Caco-2 (cell line): ENCODE data around the gene CROCC. TPM values are rescaled to one million over a fixed set of nuclear protein-coding genes. Genes with fewer than 3 reads are reported as not detected.
A peak's percentile ranks its signal among the peaks of the same experiment; 100 is the strongest.
"Not testable (repeated sequence)": the region's sequence is repeated elsewhere in the genome, so short reads cannot be mapped to it uniquely, and the experiment has no call there.

Experiments
- BruUV-seq: library from RNA; stranded (reverse); fragments of 400-500 nt; replicated peaks from 2 replicates; lab custom pipeline; 2021; lab: Mats Ljungman, UMichigan
- CTCF ChIA-PET: fragments of 300-600 bp; sonication (Branson Sonifier 250); formaldehyde crosslinking; loops from one replicate; lab custom pipeline; 2022; ENCODE audit warnings: antibody characterized with exemption; lab: Charles Lee
- POLR2A ChIA-PET: fragments of 300-600 bp; sonication (Branson Sonifier 250); formaldehyde crosslinking; loops from one replicate; lab custom pipeline; 2022; ENCODE audit warnings: antibody characterized with exemption; lab: Charles Lee
- DNase-seq, 2 experiments: peaks; one replicate each; pipeline versions ENCODE4 v3.0.0 to v3.0.0-alpha.2; 2020 to 2022
- H3K27me3 ChIP-seq: replicated peaks from 2 replicates; pipeline ENCODE4 v1.6.0; 2011; ENCODE audit warnings: low read length; ENCODE audit not compliant: control insufficient read depth, insufficient read depth
- H3K36me3 ChIP-seq: 2 replicates; pipeline ENCODE4 v1.5.1; 2011; ENCODE audit warnings: low read length; ENCODE audit not compliant: control insufficient read depth, insufficient read depth
- H3K4me1 ChIP-seq: fragments of 250-450 bp; sonication (Bioruptor Pico); 2 replicates; pipeline ENCODE4 v1.5.1; 2020; ENCODE audit warnings: mild to moderate bottlenecking
- H3K4me3 ChIP-seq: 2 replicates; pipeline ENCODE4 v1.5.1; 2011; ENCODE audit warnings: low read depth, mild to moderate bottlenecking, control low read depth, low read length
- H3K9me3 ChIP-seq: fragments of 250-450 bp; sonication (Bioruptor Pico); 2 replicates; pipeline ENCODE4 v1.5.1; 2020; ENCODE audit warnings: mild to moderate bottlenecking, moderate library complexity
- H3K27ac Mint-ChIP-seq: one replicate; pipeline ENCODE4 v1.8.0; 2022; ENCODE audit warnings: mixed read lengths; ENCODE audit not compliant: unreplicated experiment
- H3K27me3 Mint-ChIP-seq: one replicate; pipeline ENCODE4 v1.8.0; 2022; ENCODE audit warnings: mixed read lengths; ENCODE audit not compliant: insufficient read depth, unreplicated experiment
- H3K36me3 Mint-ChIP-seq: one replicate; pipeline ENCODE4 v1.8.0; 2022; ENCODE audit warnings: mild to moderate bottlenecking, mixed read lengths; ENCODE audit not compliant: insufficient read depth, unreplicated experiment
- H3K4me1 Mint-ChIP-seq: one replicate; pipeline ENCODE4 v1.8.0; 2022; ENCODE audit warnings: low read depth, mixed read lengths; ENCODE audit not compliant: unreplicated experiment
- H3K4me3 Mint-ChIP-seq: one replicate; pipeline ENCODE4 v1.8.0; 2022; ENCODE audit warnings: mild to moderate bottlenecking, moderate library complexity, mixed read lengths; ENCODE audit not compliant: unreplicated experiment
- H3K9me3 Mint-ChIP-seq: one replicate; pipeline ENCODE4 v1.8.0; 2022; ENCODE audit warnings: mixed read lengths; ENCODE audit not compliant: unreplicated experiment
- intact Hi-C: fragments of 100-400 bp; cut with micrococcal nuclease; formaldehyde crosslinking; loops from one replicate; pipeline ENCODE4 v1.10.0; 2022; ENCODE audit not compliant: unreplicated experiment
- total RNA-seq: library from RNA; stranded (reverse); gene quantifications from 2 replicates; pipeline ENCODE4 v1.2.3, GENCODE V29; 2022
- TF ChIP-seq, protein P1 (sequence below), 2 experiments: fragments of 200-600 bp in 1 of 2; IDR thresholded peaks; 1 replicate in 1 of 2; 2 replicates in 1 of 2; pipeline versions ENCODE4 v1.5.1 to v1.8.0; 2011 to 2022; ENCODE audit warnings: antibody characterized with exemption in 1 of 2, control low read depth in 1 of 2, inconsistent platforms in 1 of 2, low read depth in 1 of 2, low read length in 1 of 2, mild to moderate bottlenecking in 1 of 2, moderate library complexity in 1 of 2; ENCODE audit not compliant: insufficient read depth in 1 of 2, severe bottlenecking in 1 of 2, unreplicated experiment in 1 of 2

CROCC gene
- total RNA-seq, 1 experiment from 2014 or later, result 7.6 TPM

- H3K27me3 ChIP-seq, BruUV-seq, H3K27ac Mint-ChIP-seq, CTCF ChIA-PET, H3K27me3 Mint-ChIP-seq, H3K4me3 ChIP-seq, H3K36me3 Mint-ChIP-seq, POLR2A ChIA-PET, H3K4me1 ChIP-seq, H3K36me3 ChIP-seq, H3K9me3 ChIP-seq, H3K9me3 Mint-ChIP-seq: not testable (repeated sequence)
- Mint-ChIP-seq H3K4me3 (peak overlapping the region; percentile 40), H3K4me1 (peaks cover 16% of the 10 kb centered on the region)
- intact Hi-C loops, result loop anchor here (5.0 kb wide), 1 partner anchor 50 kb away; no protein-coding TSS in a partner anchor
- DNase-seq, result peak; percentile 39 to 43
- TF ChIP-seq, protein P1, sequence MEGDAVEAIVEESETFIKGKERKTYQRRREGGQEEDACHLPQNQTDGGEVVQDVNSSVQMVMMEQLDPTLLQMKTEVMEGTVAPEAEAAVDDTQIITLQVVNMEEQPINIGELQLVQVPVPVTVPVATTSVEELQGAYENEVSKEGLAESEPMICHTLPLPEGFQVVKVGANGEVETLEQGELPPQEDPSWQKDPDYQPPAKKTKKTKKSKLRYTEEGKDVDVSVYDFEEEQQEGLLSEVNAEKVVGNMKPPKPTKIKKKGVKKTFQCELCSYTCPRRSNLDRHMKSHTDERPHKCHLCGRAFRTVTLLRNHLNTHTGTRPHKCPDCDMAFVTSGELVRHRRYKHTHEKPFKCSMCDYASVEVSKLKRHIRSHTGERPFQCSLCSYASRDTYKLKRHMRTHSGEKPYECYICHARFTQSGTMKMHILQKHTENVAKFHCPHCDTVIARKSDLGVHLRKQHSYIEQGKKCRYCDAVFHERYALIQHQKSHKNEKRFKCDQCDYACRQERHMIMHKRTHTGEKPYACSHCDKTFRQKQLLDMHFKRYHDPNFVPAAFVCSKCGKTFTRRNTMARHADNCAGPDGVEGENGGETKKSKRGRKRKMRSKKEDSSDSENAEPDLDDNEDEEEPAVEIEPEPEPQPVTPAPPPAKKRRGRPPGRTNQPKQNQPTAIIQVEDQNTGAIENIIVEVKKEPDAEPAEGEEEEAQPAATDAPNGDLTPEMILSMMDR (IDR thresholded peaks at IDR 0.05; ENCODE audit: insufficient read depth in 1 of 2, low read depth in 1 of 2, low read length in 1 of 2, severe bottlenecking in 1 of 2, unreplicated experiment in 1 of 2), result peak in 1 of 2 experiments; percentile 25
These were observed 9.6 kb upstream of the CROCC start for GRCh38 chr1:16911851-16912721.

DNA sequence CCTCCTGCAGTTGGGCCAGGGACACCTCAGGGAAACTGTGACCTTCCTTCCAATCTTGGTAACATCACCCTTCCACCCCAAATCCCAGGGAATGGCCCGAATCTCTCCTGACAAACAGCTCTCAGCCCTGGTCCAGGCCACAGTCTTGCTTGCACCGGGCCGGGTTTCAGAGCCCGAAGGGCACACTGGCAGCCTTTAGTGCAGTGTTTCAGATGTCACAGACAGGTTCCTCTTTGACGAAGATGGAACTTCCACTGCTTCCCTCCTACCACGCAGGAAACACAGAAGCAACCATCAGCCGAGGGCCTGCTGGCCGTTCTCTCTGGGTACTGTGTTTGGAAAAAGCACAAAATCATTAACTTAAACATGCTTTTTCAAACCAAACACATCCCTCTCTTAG, 9.0 kb upstream of the CROCC start:
- CTCF ChIA-PET, H3K36me3 ChIP-seq, H3K4me3 ChIP-seq, H3K9me3 ChIP-seq, H3K9me3 Mint-ChIP-seq, H3K27ac Mint-ChIP-seq, POLR2A ChIA-PET, H3K27me3 ChIP-seq, BruUV-seq, H3K36me3 Mint-ChIP-seq, H3K4me1 ChIP-seq, H3K27me3 Mint-ChIP-seq: not testable (repeated sequence)
- DNase-seq, result peak in 1 of 2 experiments; percentile 17
- intact Hi-C loops, result loop anchor here (5.0 kb wide), 1 partner anchor 50 kb away; no protein-coding TSS in a partner anchor
- peak overlapping the region; percentile 85 for H3K4me3 Mint-ChIP-seq
- H3K4me1 Mint-ChIP-seq, result peaks cover 16% of the 10 kb centered on the region

DNA sequence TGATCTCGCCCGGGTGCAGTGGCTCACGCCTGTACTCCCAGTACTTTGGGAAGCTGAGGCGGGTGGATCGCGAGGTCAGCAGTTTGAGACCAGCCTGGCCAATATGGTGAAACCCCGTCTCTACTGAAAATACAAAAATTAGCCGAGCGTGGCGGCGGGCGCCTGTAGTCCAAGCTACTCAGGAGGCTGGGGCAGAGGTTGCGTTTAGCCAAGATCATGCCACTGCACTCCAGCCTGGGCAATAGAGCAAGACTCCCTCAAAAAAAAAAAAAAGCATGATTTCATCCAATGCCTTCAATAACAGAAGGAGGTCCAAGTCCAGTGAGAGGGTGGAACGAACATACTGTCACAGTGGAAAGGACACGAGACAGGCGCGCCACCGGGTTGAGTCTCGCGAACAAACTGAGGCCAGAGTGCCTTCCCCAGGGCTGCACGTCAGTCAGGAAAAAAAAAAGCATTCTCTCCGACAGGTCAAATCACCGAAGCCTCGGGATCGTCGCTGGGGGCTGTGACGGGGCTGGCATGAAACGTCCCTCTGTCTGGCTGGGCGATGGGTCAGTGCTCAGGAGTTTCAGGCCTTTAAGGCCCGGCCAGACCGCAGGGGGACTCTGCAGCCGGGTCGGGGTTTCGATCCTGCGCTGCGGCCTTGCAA, 8.4 kb upstream of the CROCC start:
- Mint-ChIP-seq H3K36me3 (no peaks in the 10 kb centered on the region), H3K27me3 (no peaks in the 10 kb centered on the region), H3K4me1 (peaks cover 16% of the 10 kb centered on the region), H3K9me3 (no peaks in the 10 kb centered on the region), H3K4me3 (peak overlapping the region; percentile 85), H3K27ac (peak overlapping the region; percentile 71)
- H3K4me1 ChIP-seq, result peaks cover 4% of the 10 kb centered on the region; the same call in 1 of the 2 replicates
- no peak for DNase-seq
- H3K36me3 ChIP-seq, result no peaks in the 10 kb centered on the region
- TF ChIP-seq, protein P1 (IDR thresholded peaks at IDR 0.05; ENCODE audit: insufficient read depth in 1 of 2, low read depth in 1 of 2, low read length in 1 of 2, severe bottlenecking in 1 of 2, unreplicated experiment in 1 of 2), result no peak
- TSS peak; percentile 55 for BruUV-seq
- intact Hi-C loops, result loop anchor here (5.0 kb wide), 1 partner anchor 49 kb away; no protein-coding TSS in a partner anchor
- no peaks in the 10 kb centered on the region for H3K27me3 ChIP-seq
- CTCF ChIA-PET, result no interaction called here
- POLR2A ChIA-PET, result no interaction called here
- H3K9me3 ChIP-seq, result no peaks in the 10 kb centered on the region
- peak overlapping the region; percentile 82 for H3K4me3 ChIP-seq
